ENCODE measurements around the gene PLCB1.

GRCh38 chr20:8583566-8584043, 451.5 kb downstream of the PLCB1 start:
- no peak for TF ChIP-seq POLR2A (IDR thresholded peaks at IDR 0.05; ENCODE audit: low read length)
- TF ChIP-seq GATA1 (IDR thresholded peaks at IDR 0.05; ENCODE audit: low read depth, low read length) = no peak
